Measurements from ENCODE around the gene DNLZ. TPM values are rescaled to one million over a fixed set of nuclear protein-coding genes. Genes with fewer than 3 reads are reported as not detected.

The DNLZ gene
- total and polyA plus RNA-seq, 10 of the 15 experiments (the other 5 are each of a cell fraction or from before 2014, with no cell fraction given), result 0.66 to 29.7 (median 14.7) TPM; not detected in 1

DNA sequence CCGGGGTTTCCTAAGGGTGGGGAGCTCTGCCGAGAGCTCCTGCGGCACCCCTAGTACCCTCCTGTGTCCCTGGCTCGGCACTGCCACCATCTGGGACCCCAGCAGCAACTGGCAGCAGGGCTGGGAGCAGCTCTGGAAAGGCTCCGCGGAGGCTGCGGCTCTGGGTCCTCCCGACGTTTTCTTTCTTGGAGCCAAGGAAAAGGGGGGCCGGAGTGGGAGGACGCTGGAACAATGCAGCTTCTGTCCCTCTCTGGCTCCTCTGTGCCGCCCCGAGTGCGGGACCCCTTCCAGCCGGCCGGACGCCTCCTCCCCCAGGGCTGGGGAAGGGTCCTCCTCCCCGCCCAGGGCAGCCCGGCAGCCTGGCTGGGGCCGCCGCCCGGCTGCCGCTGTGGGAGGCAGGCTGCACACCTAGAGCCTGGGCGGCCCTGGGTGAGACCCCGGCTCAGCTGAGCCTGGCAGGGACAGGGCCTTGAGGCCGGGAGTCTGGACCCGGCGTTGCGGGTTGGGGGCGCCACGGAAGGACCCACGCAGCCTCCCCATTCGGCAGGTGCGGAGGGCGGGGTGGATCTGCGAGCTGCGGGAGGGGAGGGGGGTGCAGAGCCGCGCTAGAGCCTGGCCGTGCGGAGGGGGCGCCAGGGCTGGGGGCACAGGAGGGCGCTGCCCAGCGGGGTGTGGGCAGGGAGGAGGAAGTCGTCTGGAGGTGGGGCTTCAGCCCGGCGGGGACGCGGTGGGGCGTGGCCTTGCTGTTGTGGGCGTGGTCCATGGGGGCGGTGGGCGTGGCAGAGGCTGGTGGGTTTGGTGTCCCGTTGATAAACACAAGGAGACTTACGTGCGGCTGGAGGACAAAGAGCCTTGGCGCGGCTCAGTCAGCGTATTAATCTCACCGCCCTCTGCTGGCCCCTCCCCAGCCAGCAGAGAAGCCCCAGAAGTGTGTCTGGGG is 21.1 kb downstream of the DNLZ start:
- no TSS peak for BruUV-seq (replicated peaks)
- Histone ChIP-seq H3K9me3 (replicated peaks; ENCODE audit: control insufficient read depth, insufficient read depth, low read length) (no peaks in the 10 kb centered on the region), H3K4me3 (no peak overlapping the region), H3K27ac (ENCODE audit: control insufficient read depth, insufficient read depth) (no peak overlapping the region), H3K79me2 (ENCODE audit: control insufficient read depth, insufficient read depth, low read length) (no peaks in the 10 kb centered on the region), H3K36me3 (ENCODE audit: control insufficient read depth in 2 of 2, insufficient read depth in 2 of 2, low read length in 1 of 2) (no peaks in the 10 kb centered on the region), H3K9ac (ENCODE audit: control insufficient read depth, insufficient read depth, low read length) (no peak overlapping the region), H4K20me1 (ENCODE audit: control insufficient read depth, insufficient read depth) (no peaks in the 10 kb centered on the region), H3K27me3 (replicated peaks in 1 of 2; ENCODE audit: control insufficient read depth in 2 of 2, insufficient read depth in 2 of 2, low read length in 1 of 2) (no peaks in the 10 kb centered on the region), H2AFZ (ENCODE audit: control insufficient read depth, low read depth, low read length) (no peak overlapping the region), H3K4me1 (ENCODE audit: control insufficient read depth, insufficient read depth, low read length) (no peaks in the 10 kb centered on the region), H3K4me2 (ENCODE audit: control insufficient read depth, insufficient read depth) (peak overlapping the region; percentile 9; the same call in 1 of the 2 replicates)
- in situ Hi-C loops (cut with MboI) (no loop called here), intact Hi-C loops (cut with micrococcal nuclease; ENCODE audit: unreplicated experiment) (no loop called here)
- peak; percentile 23 for DNase-seq (ENCODE audit: low read depth, low spot score)
- CTCF ChIA-PET, result interaction anchor here (1.5 kb wide), 1 partner anchor 20 kb away, joined by 5 read pairs; no protein-coding TSS in a partner anchor
- POLR2A ChIA-PET, result no interaction called here
- SMC1A ChIA-PET (ENCODE audit: uncharacterized antibody, unreplicated experiment), result no interaction called here
- no peak for FAIRE-seq
- peak; percentile 81 for ATAC-seq
- RAD21 ChIA-PET (ENCODE audit: unreplicated experiment), result no interaction called here
- WGBS (ENCODE audit: insufficient coverage, insufficient replicate concordance, low lambda C conversion rate, missing lambda C conversion rate), result 38% methylated on average over 50 of the region's 60 CpGs
- TF ChIP-seq, protein P1, sequence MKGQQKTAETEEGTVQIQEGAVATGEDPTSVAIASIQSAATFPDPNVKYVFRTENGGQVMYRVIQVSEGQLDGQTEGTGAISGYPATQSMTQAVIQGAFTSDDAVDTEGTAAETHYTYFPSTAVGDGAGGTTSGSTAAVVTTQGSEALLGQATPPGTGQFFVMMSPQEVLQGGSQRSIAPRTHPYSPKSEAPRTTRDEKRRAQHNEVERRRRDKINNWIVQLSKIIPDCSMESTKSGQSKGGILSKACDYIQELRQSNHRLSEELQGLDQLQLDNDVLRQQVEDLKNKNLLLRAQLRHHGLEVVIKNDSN (IDR thresholded peaks at IDR 0.05; ENCODE audit: borderline replicate concordance, extremely low read length, insufficient read depth, low read depth, low read length), result no peak
- TF ChIP-seq ZZZ3 (IDR thresholded peaks at IDR 0.05; ENCODE audit: control insufficient read depth, insufficient read length, low read depth) (no peak), TAF1 (IDR thresholded peaks at IDR 0.05; ENCODE audit: borderline replicate concordance, low read depth, low read length) (no peak), RB1 (IDR thresholded peaks at IDR 0.05; ENCODE audit: borderline replicate concordance) (no peak), EGR1 (IDR thresholded peaks at IDR 0.05; ENCODE audit: borderline replicate concordance in 1 of 2, low read depth in 2 of 2, low read length in 2 of 2) (peak in 1 of 2 experiments; percentile 71; a peak in 2 of 3 replicates), ELK1 (IDR thresholded peaks at IDR 0.05; ENCODE audit: low read depth, low read length) (no peak), KDM1A (IDR thresholded peaks at IDR 0.05; ENCODE audit: borderline replicate concordance) (no peak), ZNF622 (IDR thresholded peaks at IDR 0.05) (no peak), SP1 (IDR thresholded peaks at IDR 0.05; ENCODE audit: low read depth, low read length) (peak; percentile 71), EZH2 (IDR thresholded peaks at IDR 0.05; ENCODE audit: borderline replicate concordance, control insufficient read depth, low read depth, low read length) (no peak), PAX5 (IDR thresholded peaks at IDR 0.05; ENCODE audit: borderline replicate concordance, low read depth, low read length) (0 out of 2 replicates have a peak, but pooled peaks have one; percentile 34), ZBTB11 (CRISPR knock-in tag; IDR thresholded peaks at IDR 0.05) (no peak), CEBPB (IDR thresholded peaks at IDR 0.05; ENCODE audit: borderline replicate concordance in 1 of 2, low read depth in 2 of 2, low read length in 2 of 2) (no peak)
- TF ChIP-seq, protein P2, sequence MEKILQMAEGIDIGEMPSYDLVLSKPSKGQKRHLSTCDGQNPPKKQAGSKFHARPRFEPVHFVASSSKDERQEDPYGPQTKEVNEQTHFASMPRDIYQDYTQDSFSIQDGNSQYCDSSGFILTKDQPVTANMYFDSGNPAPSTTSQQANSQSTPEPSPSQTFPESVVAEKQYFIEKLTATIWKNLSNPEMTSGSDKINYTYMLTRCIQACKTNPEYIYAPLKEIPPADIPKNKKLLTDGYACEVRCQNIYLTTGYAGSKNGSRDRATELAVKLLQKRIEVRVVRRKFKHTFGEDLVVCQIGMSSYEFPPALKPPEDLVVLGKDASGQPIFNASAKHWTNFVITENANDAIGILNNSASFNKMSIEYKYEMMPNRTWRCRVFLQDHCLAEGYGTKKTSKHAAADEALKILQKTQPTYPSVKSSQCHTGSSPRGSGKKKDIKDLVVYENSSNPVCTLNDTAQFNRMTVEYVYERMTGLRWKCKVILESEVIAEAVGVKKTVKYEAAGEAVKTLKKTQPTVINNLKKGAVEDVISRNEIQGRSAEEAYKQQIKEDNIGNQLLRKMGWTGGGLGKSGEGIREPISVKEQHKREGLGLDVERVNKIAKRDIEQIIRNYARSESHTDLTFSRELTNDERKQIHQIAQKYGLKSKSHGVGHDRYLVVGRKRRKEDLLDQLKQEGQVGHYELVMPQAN (conservative IDR thresholded peaks at IDR 0.05), result no peak

Data from GM12878 (cell line).